Retinal pigment epithelial cell (primary cell): ENCODE results near the gene DYRK1B.

Experiments used
- DNase-seq: peaks from one replicate; pipeline ENCODE4 v3.0.0-alpha.2; 2010; ENCODE audit warnings: low read depth
- H3K4me3 ChIP-seq: 2 replicates; pipeline ENCODE4 v1.5.1; 2011; ENCODE audit warnings: mild to moderate bottlenecking, low read length, control low read depth, moderate library complexity
- CTCF ChIP-seq: conservative IDR thresholded peaks from 2 replicates; pipeline ENCODE4 v1.5.1; 2011; ENCODE audit warnings: low read depth, low read length, control low read depth, inconsistent platforms

DYRK1B gene

GRCh38 chr19:39874404-39874803 lies 40.4 kb upstream of the DYRK1B start:
- no peak for DNase-seq
- no peak for TF ChIP-seq CTCF
- H3K4me3 ChIP-seq = no peak overlapping the region

GRCh38 chr19:39873385-39873784 lies 39.4 kb upstream of the DYRK1B start:
- TF ChIP-seq CTCF = no peak
- no peak overlapping the region for H3K4me3 ChIP-seq
- DNase-seq = no peak

- TF ChIP-seq CTCF = no peak
- DNase-seq = no peak
- no peak overlapping the region for H3K4me3 ChIP-seq
Observed at GRCh38 chr19:39871886-39872866, 38.2 kb upstream of the DYRK1B start.

GRCh38 chr19:39871362-39871761 lies 37.4 kb upstream of the DYRK1B start:
- no peak for TF ChIP-seq CTCF
- DNase-seq = no peak

GRCh38 chr19:39870171-39870971 lies 36.4 kb upstream of the DYRK1B start:
- no peak overlapping the region for H3K4me3 ChIP-seq
- no peak for TF ChIP-seq CTCF
- DNase-seq = no peak

More at GRCh38 chr19:39871362-39871761, 37.4 kb upstream of the DYRK1B start:
- no peak overlapping the region for H3K4me3 ChIP-seq

GRCh38 chr19:39867952-39868351 lies 34.0 kb upstream of the DYRK1B start:
- H3K4me3 ChIP-seq = no peak overlapping the region
- no peak for TF ChIP-seq CTCF

More at GRCh38 chr19:39867952-39868351, 34.0 kb upstream of the DYRK1B start:
- DNase-seq = no peak
